ENCODE results near the gene DVL3. TPM values are rescaled to one million over a fixed set of nuclear protein-coding genes. Genes with fewer than 3 reads are reported as not detected.
"Not testable (repeated sequence)": the region's sequence is repeated elsewhere in the genome, so short reads cannot be mapped to it uniquely, and the experiment has no call there.

Gene DVL3
- 21.9 and 27.8 TPM in 2 replicates for total RNA-seq (2014; rRNA removed; shearing (Covaris generic))

GRCh38 chr3:184154885-184155643, at the start of gene DVL3:
Gene DVL3 (plus strand): TSS chr3:184155377. CDS start chr3:184155636, 259 bp downstream.
- peak; percentile 75 for DNase-seq (ENCODE audit: low read depth)

DNA sequence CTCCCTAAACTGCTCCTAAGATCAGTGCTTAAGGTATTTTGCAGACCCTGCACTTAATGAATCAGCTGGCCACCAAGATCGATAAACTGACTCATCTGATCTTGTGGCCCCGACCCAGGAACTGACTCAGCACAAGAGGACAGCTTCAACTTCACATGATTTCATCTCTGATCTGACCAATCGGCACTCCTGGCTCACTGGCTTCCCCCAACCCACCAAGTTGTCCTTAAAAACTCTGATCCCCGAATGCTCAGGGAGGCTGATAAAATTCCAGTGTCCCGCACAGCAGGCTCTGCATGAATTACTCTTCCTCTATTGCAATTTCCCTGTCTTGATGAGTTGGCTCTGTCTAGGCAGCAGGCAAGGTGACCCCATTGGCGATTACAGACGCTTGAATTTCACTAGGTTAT, 44.9 kb upstream of the DVL3 start:
- DNase-seq (ENCODE audit: low read depth) = peak; percentile 54

DNA sequence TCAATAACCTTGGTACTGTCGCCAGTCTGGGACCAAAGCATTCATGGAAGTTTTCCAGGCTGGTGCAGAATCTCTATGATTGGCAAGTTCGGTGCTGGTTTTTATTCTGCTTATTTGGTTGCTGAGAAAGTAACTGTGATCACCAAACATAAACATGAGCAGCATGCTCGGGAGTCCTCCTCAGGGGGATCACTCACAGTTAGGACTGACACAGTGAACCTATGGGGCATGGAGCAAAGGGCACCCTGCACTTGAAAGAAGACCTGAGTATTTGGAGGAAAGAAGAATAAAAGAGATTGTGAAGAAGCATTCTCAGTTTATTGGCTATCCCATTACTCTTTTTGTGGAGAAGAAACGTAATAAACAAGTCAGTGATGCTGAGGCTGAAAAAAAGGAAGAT, 39.2 kb upstream of the DVL3 start:
- no peak for DNase-seq (ENCODE audit: low read depth)

DNA sequence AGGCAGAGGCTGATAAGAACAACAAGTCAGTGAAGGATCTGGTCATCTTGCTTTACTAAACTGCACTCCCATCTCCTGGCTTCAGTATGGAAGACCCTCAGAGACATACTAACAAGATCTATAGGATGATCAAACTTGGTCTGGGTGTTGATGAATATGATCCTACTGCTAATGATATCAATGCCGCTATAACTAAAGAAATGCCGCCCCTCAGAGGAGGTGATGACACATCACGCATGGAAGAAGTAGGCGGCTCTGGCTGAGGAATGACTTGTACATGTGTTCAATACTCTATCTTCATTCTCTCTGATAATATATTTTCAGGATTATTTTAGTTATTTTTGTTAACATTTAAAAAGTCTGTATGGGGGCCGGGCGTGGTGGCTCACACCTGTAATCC, 37.5 kb upstream of the DVL3 start:
- no peak for DNase-seq (ENCODE audit: low read depth)

GRCh38 chr3:184121031-184121430, 34.1 kb upstream of the DVL3 start:
- not testable (repeated sequence) for DNase-seq (ENCODE audit: low read depth)

- DNase-seq (ENCODE audit: low read depth) = no peak
These were observed 29.2 kb upstream of the DVL3 start for GRCh38 chr3:184126006-184126405.

GRCh38 chr3:184129012-184129411, 26.2 kb upstream of the DVL3 start:
- peak; percentile 52 for DNase-seq (ENCODE audit: low read depth)

DNA sequence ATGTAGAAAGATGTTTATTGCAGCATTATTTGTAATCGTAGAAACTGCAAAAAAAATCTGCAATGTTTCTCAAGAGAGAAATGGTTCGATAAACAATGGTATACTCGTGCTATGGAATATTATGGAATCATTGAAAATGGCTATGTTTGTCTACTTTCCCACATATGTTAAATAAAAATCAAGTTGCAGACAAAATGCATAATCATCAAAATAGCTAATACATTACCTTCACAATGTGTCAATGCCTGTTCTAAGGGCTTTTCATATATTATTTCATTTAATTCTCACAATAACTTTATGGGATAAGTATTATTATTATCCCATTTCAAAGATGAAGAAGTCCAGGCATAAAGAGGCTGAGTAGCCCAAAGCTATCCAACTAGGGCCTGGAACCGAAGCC, 22.2 kb upstream of the DVL3 start:
- DNase-seq (ENCODE audit: low read depth) = no peak

GRCh38 chr3:184133840-184134745, 21.1 kb upstream of the DVL3 start:
- DNase-seq (ENCODE audit: low read depth) = peak; percentile 87

GRCh38 chr3:184134746-184135148, 20.4 kb upstream of the DVL3 start:
- peak; percentile 40 for DNase-seq (ENCODE audit: low read depth)

DNA sequence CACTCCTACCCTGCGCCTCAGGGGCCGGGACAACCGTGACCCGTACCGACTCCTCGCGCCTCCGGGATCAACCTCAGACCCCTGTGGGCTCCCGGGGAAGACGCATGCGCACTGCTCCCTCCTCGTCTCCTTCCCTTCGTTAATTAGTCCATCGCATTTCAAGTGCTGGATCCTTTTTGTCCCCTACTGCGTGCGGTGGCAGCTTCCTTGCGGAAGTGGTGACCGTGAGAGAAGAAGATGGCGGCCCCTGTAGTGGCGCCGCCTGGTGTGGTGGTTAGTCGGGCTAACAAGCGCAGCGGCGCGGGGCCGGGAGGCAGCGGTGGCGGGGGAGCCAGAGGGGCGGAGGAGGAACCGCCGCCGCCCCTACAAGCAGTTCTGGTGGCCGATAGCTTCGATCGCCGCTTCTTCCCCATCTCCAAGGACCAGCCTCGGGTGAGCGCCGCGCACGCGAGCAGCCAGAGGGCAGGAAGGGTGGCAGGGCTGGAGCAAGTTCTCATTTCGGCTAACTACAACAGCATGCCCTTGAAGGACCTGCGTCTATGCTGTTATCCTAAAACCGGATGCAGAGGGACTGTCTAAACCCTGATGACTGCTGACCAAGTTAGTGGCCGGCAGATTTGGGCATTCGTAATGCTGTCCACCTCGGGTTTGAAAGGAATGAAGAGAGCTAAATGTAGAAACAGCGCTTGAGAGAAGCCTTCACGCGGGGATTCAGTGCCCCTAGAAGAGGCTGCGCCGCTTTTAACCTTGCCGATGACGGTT, 19.8 kb upstream of the DVL3 start, which contains the start of gene EIF2B5:
Gene EIF2B5, plus strand, starts transcription at position 210 of the 762 bp plus-strand sequence. Its CDS starts 28 bp downstream, at position 238.
- peak; percentile 93 for DNase-seq (ENCODE audit: low read depth)

DNA sequence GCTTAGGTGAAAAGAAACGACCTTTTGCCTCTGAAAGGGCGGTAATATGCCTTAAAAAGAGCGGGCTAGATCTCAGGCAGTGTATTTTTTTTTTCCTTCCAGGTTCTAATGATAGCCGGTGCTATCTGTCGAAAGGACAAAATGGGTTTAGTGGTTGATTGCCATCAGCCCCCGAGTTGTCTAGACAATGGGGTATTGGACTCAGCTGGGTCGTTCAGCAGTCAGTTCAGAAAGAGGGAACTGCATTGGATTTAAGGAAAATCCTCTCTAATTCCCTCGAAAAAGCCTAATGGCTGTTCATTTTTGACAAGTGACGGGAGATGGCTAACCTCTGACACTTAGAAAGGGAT, 19.3 kb upstream of the DVL3 start:
- no peak for DNase-seq (ENCODE audit: low read depth)

GRCh38 chr3:184140436-184140835, 14.7 kb upstream of the DVL3 start:
- no peak for DNase-seq (ENCODE audit: low read depth)

DNA sequence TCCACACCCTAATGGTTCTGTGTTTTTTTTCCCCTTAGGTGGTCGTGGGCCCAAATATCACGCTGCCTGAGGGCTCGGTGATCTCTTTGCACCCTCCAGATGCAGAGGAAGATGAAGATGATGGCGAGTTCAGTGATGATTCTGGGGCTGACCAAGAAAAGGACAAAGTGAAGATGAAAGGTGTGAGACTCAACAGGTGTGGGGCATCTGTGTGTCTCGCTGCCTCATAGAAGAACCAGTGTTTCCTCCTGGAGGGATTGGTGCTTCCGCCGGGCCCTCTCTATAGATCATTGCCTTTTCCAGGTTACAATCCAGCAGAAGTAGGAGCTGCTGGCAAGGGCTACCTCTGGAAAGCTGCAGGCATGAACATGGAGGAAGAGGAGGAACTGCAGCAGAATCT, 13.0 kb upstream of the DVL3 start:
- DNase-seq (ENCODE audit: low read depth) = no peak

- no peak for DNase-seq (ENCODE audit: low read depth)
These were observed 11.8 kb upstream of the DVL3 start for GRCh38 chr3:184143327-184143726.

DNA sequence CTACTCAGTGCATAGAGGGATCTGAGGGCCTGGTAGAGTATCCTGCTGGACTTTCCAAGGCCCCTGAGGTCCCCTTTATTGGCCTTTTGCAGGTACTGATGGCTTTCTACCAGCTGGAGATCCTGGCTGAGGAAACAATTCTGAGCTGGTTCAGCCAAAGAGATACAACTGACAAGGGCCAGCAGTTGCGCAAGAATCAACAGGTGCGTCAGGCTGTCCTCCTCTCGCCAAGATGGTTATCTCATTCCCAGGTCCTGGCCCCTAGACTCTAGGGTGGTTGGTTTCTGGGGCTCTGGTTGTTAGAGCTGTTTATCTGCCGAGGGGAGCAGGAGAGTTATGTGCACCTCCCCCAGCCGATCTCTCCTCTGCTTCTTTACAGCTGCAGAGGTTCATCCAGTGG, 10.7 kb upstream of the DVL3 start:
- DNase-seq (ENCODE audit: low read depth) = no peak

DNA sequence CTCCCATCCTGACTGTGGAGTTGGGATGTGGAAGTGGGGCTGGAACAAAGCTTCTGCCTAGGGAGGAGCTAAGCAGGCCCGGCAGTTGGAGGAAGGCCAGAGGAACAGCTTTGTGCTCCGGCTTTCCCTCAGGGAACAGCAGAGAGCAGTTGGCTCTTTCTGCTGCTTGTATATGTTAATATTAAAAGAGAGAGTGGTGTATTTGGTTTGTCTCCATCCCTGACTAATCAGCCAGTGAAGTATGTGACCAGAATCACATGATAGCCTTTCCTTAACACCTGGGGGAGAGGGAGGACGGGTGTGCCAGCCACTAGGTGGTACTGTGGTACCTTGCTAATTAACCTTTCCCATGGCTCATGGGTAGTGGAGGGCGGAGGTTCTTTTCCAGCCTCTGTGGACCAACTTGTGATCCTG, 10.1 kb upstream of the DVL3 start:
- peak; percentile 50 for DNase-seq (ENCODE audit: low read depth)

- DNase-seq (ENCODE audit: low read depth) = no peak
These were observed 9.4 kb upstream of the DVL3 start for GRCh38 chr3:184145751-184146270.

DNA sequence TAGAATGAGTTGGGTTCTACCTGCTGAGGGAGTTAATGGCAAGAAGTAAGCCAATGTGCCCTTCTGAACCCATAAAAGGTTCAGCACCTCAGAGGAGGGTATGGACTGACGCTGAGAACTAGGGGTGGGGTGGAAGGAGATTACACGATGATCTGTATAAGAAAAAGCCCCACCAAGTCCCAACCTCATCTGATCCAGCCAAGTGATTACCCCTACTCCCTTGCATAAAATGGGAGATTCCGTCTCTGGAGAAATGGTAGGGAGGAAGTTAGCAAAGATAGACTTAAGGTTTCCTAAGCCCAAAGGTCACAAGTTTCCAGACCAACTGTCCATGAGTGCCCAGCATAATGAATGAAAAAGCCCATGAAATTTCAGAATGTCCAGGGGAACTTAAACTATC, 7.1 kb upstream of the DVL3 start:
- no peak for DNase-seq (ENCODE audit: low read depth)

- DNase-seq (ENCODE audit: low read depth) = no peak
These were observed 6.1 kb upstream of the DVL3 start for GRCh38 chr3:184149123-184149522.

DNA sequence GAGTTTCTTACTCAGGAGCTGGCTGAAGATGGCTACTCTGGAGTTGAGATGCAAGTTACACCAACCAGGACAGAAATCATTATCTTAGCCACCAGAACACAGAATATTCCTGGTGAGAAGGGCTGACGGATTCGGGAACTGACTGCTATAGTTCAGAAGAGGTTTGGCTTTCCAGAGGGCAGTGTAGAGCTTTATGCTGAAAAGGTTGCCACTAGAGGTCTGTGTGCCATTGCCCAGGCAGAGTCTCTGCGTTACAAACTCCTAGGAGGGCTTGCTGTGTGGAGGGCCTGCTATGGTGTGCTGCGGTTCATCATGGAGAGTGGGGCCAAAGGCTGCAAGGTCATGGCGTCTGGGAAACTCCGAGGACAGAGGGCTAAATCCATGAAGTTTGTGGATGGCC, 5.4 kb upstream of the DVL3 start:
- not testable (repeated sequence) for DNase-seq (ENCODE audit: low read depth)
